OCI-LY3 (cell line): ENCODE results near the gene FBN2.

ENCODE experiments used
- H2AFZ ChIP-seq: fragments of 200-600, 300-600 bp; shearing (Covaris generic); 2 replicates; pipeline ENCODE4 v1.6.0; 2014; ENCODE audit warnings: antibody characterized with exemption, low read depth, low read length
- H3K27ac ChIP-seq: fragments of 200-600, 300-600 bp; sonication (generic); 2 replicates; pipeline ENCODE4 v1.5.1; 2014; ENCODE audit warnings: mild to moderate bottlenecking, low read length, moderate library complexity, mixed read lengths
- H3K27me3 ChIP-seq: fragments of 200-600, 300-600 bp; sonication (generic); 2 replicates; pipeline ENCODE4 v1.6.1; 2014; ENCODE audit warnings: low read depth, low read length, mixed read lengths
- H3K36me3 ChIP-seq: fragments of 200-600, 300-600 bp; sonication (generic); replicated peaks from 2 replicates; pipeline ENCODE3; 2014; ENCODE audit warnings: low read depth, low read length, mixed read lengths
- H3K4me1 ChIP-seq: fragments of 300-600, 200-600 bp; sonication (generic); 2 replicates; pipeline ENCODE4 v1.6.1; 2014; ENCODE audit warnings: low read length, mixed read lengths
- H3K4me2 ChIP-seq: fragments of 200-600, 300-600 bp; sonication (generic); 2 replicates; pipeline ENCODE4 v1.6.1; 2014; ENCODE audit warnings: low read length, mixed read lengths
- H3K4me3 ChIP-seq: fragments of 300-600, 200-600 bp; sonication (generic); 2 replicates; pipeline ENCODE4 v1.5.1; 2014; ENCODE audit warnings: antibody characterized with exemption, mild to moderate bottlenecking, low read length, moderate library complexity
- H3K79me2 ChIP-seq: fragments of 300-600, 200-600 bp; shearing (Covaris generic); 2 replicates; pipeline ENCODE4 v1.6.1; 2014; ENCODE audit warnings: mild to moderate bottlenecking, low read length, mixed read lengths
- H3K9ac ChIP-seq: fragments of 300-600, 200-600 bp; shearing (Covaris generic); 2 replicates; pipeline ENCODE4 v1.6.0; 2014; ENCODE audit warnings: mild to moderate bottlenecking, low read length, moderate library complexity
- H3K9me3 ChIP-seq: fragments of 200-600, 300-600 bp; shearing (Covaris generic); 2 replicates; pipeline ENCODE4 v1.6.1; 2014; ENCODE audit warnings: low read length, mixed read lengths; ENCODE audit not compliant: insufficient read depth
- H4K20me1 ChIP-seq: fragments of 200-600, 300-600 bp; sonication (generic); 2 replicates; pipeline ENCODE4 v1.6.1; 2016; ENCODE audit warnings: low read length, mixed read lengths; ENCODE audit not compliant: insufficient read depth
- CTCF ChIP-seq: fragments of 200-600, 300-600 bp; sonication (generic); IDR thresholded peaks from 2 replicates; pipeline ENCODE4 v1.5.1; 2014; ENCODE audit warnings: antibody characterized with exemption, low read length, low read depth
- EZH2phosphoT487 ChIP-seq: fragments of 200-600 bp; shearing (Covaris generic); IDR thresholded peaks from 2 replicates; pipeline ENCODE4 v1.6.1; 2018; ENCODE audit warnings: antibody characterized with exemption, mixed run types, low read depth

The FBN2 gene

GRCh38 chr5:128490761-128491160 lies 47.3 kb downstream of the FBN2 start:
- H3K4me3 ChIP-seq: no peak overlapping the region
- 0 out of 2 replicates have a peak, but pooled peaks cover 3% of the 10 kb centered on the region for H3K4me1 ChIP-seq
- H3K27me3 ChIP-seq: no peaks in the 10 kb centered on the region
- no peaks in the 10 kb centered on the region for H3K79me2 ChIP-seq
- no peak overlapping the region for H2AFZ ChIP-seq
- TF ChIP-seq EZH2phosphoT487 (no peak), CTCF (no peak)
- H3K36me3 ChIP-seq: no peaks in the 10 kb centered on the region
- no peaks in the 10 kb centered on the region; the same call in 1 of the 2 replicates for H3K9me3 ChIP-seq
- no peak overlapping the region for H3K27ac ChIP-seq
- no peak overlapping the region for H3K4me2 ChIP-seq
- no peaks in the 10 kb centered on the region for H4K20me1 ChIP-seq
- no peak overlapping the region for H3K9ac ChIP-seq

DNA sequence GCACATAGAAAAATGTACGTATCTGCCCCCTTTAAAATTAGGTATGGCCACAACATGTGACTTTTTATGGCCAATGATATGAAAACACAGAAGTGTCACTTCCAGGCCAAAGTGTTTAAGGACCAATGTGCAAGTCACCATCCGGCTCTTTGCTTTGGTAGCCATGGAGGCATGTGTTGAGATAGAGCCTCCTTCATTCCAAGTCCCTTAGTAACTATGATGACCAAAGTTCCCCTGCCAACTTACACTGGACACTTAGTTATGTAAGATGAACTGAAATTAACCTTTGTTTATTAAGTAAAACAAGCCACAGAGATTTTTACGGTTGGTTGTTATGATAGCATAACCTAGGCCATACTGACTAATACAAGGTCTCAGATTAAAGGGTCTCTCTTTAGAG lies 51.0 kb downstream of the FBN2 start:
- Histone ChIP-seq H3K9ac (no peak overlapping the region), H3K9me3 (no peaks in the 10 kb centered on the region), H3K4me2 (no peak overlapping the region), H3K36me3 (no peaks in the 10 kb centered on the region), H4K20me1 (no peaks in the 10 kb centered on the region), H3K79me2 (no peaks in the 10 kb centered on the region), H3K27me3 (no peaks in the 10 kb centered on the region), H3K4me1 (0 out of 2 replicates have a peak, but pooled peaks cover 3% of the 10 kb centered on the region), H3K27ac (no peak overlapping the region), H2AFZ (no peak overlapping the region), H3K4me3 (no peak overlapping the region)
- TF ChIP-seq CTCF (no peak), EZH2phosphoT487 (no peak)

GRCh38 chr5:128483738-128484137 lies 54.3 kb downstream of the FBN2 start:
- Histone ChIP-seq H3K4me3 (no peak overlapping the region), H3K79me2 (no peaks in the 10 kb centered on the region), H3K27me3 (no peaks in the 10 kb centered on the region), H4K20me1 (no peaks in the 10 kb centered on the region), H2AFZ (no peak overlapping the region), H3K27ac (no peak overlapping the region), H3K36me3 (no peaks in the 10 kb centered on the region), H3K9me3 (no peaks in the 10 kb centered on the region), H3K9ac (no peak overlapping the region), H3K4me1 (no peaks in the 10 kb centered on the region), H3K4me2 (no peak overlapping the region)
- TF ChIP-seq CTCF (no peak), EZH2phosphoT487 (no peak)

GRCh38 chr5:128480906-128481633 lies 57.0 kb downstream of the FBN2 start:
- H3K27me3 ChIP-seq: no peaks in the 10 kb centered on the region
- TF ChIP-seq EZH2phosphoT487: no peak
- no peak for TF ChIP-seq CTCF

More at GRCh38 chr5:128480906-128481633, 57.0 kb downstream of the FBN2 start:
- Histone ChIP-seq H3K4me2 (no peak overlapping the region), H2AFZ (no peak overlapping the region), H3K4me1 (no peaks in the 10 kb centered on the region), H3K79me2 (no peaks in the 10 kb centered on the region), H3K9me3 (no peaks in the 10 kb centered on the region), H3K36me3 (no peaks in the 10 kb centered on the region), H3K9ac (no peak overlapping the region), H3K4me3 (no peak overlapping the region), H4K20me1 (no peaks in the 10 kb centered on the region), H3K27ac (no peak overlapping the region)
